K562 (cell line): ENCODE results near the gene CCR2. TPM values are rescaled to one million over a fixed set of nuclear protein-coding genes. Genes with fewer than 3 reads are reported as not detected.

Experiments
- ATAC-seq: fragments of 200-7000 bp; cut with Tn5 transposase; 3 replicates; pipeline ENCODE4 v1.9.1; 2020; ENCODE audit warnings: moderate library complexity
- BruUV-seq: library from RNA; stranded (reverse); fragments of 400-500 nt; replicated peaks from 2 replicates; lab custom pipeline; 2021; lab: Mats Ljungman, UMichigan
- CTCF ChIA-PET: fragments of 300-600 bp; formaldehyde crosslinking; extraction: SDS; loops from one replicate; lab custom pipeline; 2021; ENCODE audit warnings: low intra/inter-chr PET ratio; lab: Yijun Ruan, JAX
- POLR2A ChIA-PET: fragments of 300-600, 350-650 bp; sonication (Branson Sonifier 250); formaldehyde crosslinking; extraction: SDS; loops from one replicate; lab custom pipeline; 2021; ENCODE audit warnings: antibody characterized with exemption, inconsistent platforms; lab: Yijun Ruan, JAX
- DNase-seq, 4 experiments: peaks; one replicate each; pipeline versions ENCODE4 v3.0.0 to v3.0.0-alpha.2; 2011 to 2018; ENCODE audit warnings: low spot score in 3 of 4, mixed read lengths in 3 of 4; ENCODE audit errors: extremely low read depth in 1 of 4
- FAIRE-seq: peaks from 2 replicates; lab custom pipeline; 2011; peaks lifted over from hg19 to GRCh38; lab: Jason Lieb, UNC
- H2AFZ ChIP-seq: 2 replicates; pipeline ENCODE4 v1.6.0; 2011; ENCODE audit warnings: low read depth, low read length, control low read depth, inconsistent platforms
- H3K27ac ChIP-seq: fragments of 200-600 bp; 3 replicates; pipeline ENCODE4 v1.8.0; 2011; ENCODE audit warnings: low read depth, mild to moderate bottlenecking, control low read depth, inconsistent platforms, low read length, moderate library complexity, mixed read lengths; ENCODE audit errors: extremely low read depth
- H3K27me3 ChIP-seq, 2 experiments: fragments of 300-600 bp in 1 of 2; 2 replicates in 1 of 2; 3 replicates in 1 of 2; pipeline versions ENCODE4 v1.6.0 to v1.8.0; 2011; ENCODE audit warnings: inconsistent platforms in 2 of 2, low read length in 2 of 2, mild to moderate bottlenecking in 1 of 2, mixed read lengths in 1 of 2, moderate library complexity in 1 of 2; ENCODE audit not compliant: control insufficient read depth in 2 of 2, insufficient read depth in 2 of 2
- H3K36me3 ChIP-seq: fragments of 300-600 bp; 3 replicates; pipeline ENCODE4 v1.8.0; 2011; ENCODE audit warnings: mild to moderate bottlenecking, low read length, inconsistent platforms; ENCODE audit not compliant: control insufficient read depth, insufficient read depth
- H3K4me1 ChIP-seq, 2 experiments: fragments of 200-600 bp in 1 of 2; replicated peaks in 1 of 2; 2 replicates in 1 of 2; 3 replicates in 1 of 2; pipeline versions ENCODE4 v1.5.1 to v1.8.0; 2011; ENCODE audit warnings: inconsistent platforms in 2 of 2, low read length in 2 of 2, mild to moderate bottlenecking in 1 of 2, mixed read lengths in 1 of 2, moderate library complexity in 1 of 2; ENCODE audit not compliant: control insufficient read depth in 2 of 2, insufficient read depth in 2 of 2
- H3K4me2 ChIP-seq: 2 replicates; pipeline ENCODE4 v1.6.1; 2011; ENCODE audit warnings: low read length, control low read depth, inconsistent platforms, mixed read lengths; ENCODE audit not compliant: insufficient read depth
- H3K4me3 ChIP-seq: fragments of 200-600 bp; sonication (generic), shearing (Covaris generic); 2 replicates; pipeline ENCODE4 v1.5.1; 2016; ENCODE audit warnings: control low read depth, inconsistent platforms
- H3K79me2 ChIP-seq: fragments of 200-600 bp; 3 replicates; pipeline ENCODE4 v1.8.0; 2011; ENCODE audit warnings: low read length, inconsistent platforms; ENCODE audit not compliant: control insufficient read depth, insufficient read depth
- H3K9ac ChIP-seq, 2 experiments: 2 replicates each; pipeline versions ENCODE4 v1.6.0 to v1.6.1; 2011; ENCODE audit warnings: low read depth in 2 of 2, low read length in 2 of 2, control low read depth in 1 of 2, inconsistent platforms in 1 of 2, mild to moderate bottlenecking in 1 of 2, mixed read lengths in 1 of 2; ENCODE audit not compliant: insufficient read depth in 1 of 2
- H3K9me1 ChIP-seq: one replicate; pipeline ENCODE4 v1.6.0; 2011; ENCODE audit warnings: inconsistent platforms, mild to moderate bottlenecking, low read length, moderate library complexity; ENCODE audit not compliant: control insufficient read depth, insufficient read depth
- H3K9me3 ChIP-seq: replicated peaks from 2 replicates; pipeline ENCODE4 v1.5.1; 2011; ENCODE audit warnings: low read depth, low read length, inconsistent platforms; ENCODE audit not compliant: control insufficient read depth, insufficient read depth
- H4K20me1 ChIP-seq: replicated peaks from 2 replicates; pipeline ENCODE4 v1.6.1; 2011; ENCODE audit warnings: low read length, inconsistent platforms, mixed read lengths; ENCODE audit not compliant: control insufficient read depth, insufficient read depth
- ETS1 ChIP-seq: conservative IDR thresholded peaks from 2 replicates; pipeline ENCODE4 v1.6.1; 2011; ENCODE audit warnings: low read depth, mild to moderate bottlenecking, low read length; ENCODE audit not compliant: control insufficient read depth
- FOXA1 ChIP-seq: fragments of 450-650 bp; IDR thresholded peaks from 2 replicates; pipeline ENCODE4 v1.6.1; 2016; ENCODE audit warnings: mild to moderate bottlenecking, borderline replicate concordance
- FOXO4 ChIP-seq: fragments of 450-650 bp; formaldehyde crosslinking; IDR thresholded peaks from 2 replicates; pipeline ENCODE4 v1.4.0; 2020; ENCODE audit warnings: mild to moderate bottlenecking, moderate library complexity
- IFI16 ChIP-seq: fragments of 250-450 bp; sonication (Bioruptor Pico); IDR thresholded peaks from 2 replicates; pipeline ENCODE4 v2.1.2; 2022; ENCODE audit warnings: mild to moderate bottlenecking, inconsistent platforms
- NONO ChIP-seq, 2 experiments: fragments of 200-400 bp in 1 of 2; fragments of 450-650 bp in 1 of 2; formaldehyde crosslinking in 1 of 2; IDR thresholded peaks; 2 replicates each; pipeline ENCODE4 v1.6.1; 2017; ENCODE audit warnings: low read depth in 2 of 2, mild to moderate bottlenecking in 2 of 2, moderate library complexity in 2 of 2, low read length in 1 of 2
- PHF21A ChIP-seq: fragments of 450-650 bp; IDR thresholded peaks from 2 replicates; pipeline ENCODE4 v1.6.1; 2017; ENCODE audit warnings: low read depth, borderline replicate concordance
- RCOR1 ChIP-seq, 2 experiments: IDR thresholded peaks; 2 replicates each; pipeline ENCODE4 v1.6.1; 2012; ENCODE audit warnings: low read depth in 2 of 2, low read length in 2 of 2, borderline replicate concordance in 1 of 2, improper control_type of control experiment in 1 of 2
- RNF2 ChIP-seq: sonication (generic); IDR thresholded peaks from 2 replicates; pipeline ENCODE4 v1.6.1; 2016
- SIN3A ChIP-seq, 2 experiments: fragments of 150-350 bp in 1 of 2; IDR thresholded peaks; 2 replicates each; pipeline ENCODE4 v1.6.1; 2011 to 2016; ENCODE audit warnings: borderline replicate concordance in 2 of 2, low read depth in 2 of 2, low read length in 2 of 2, mild to moderate bottlenecking in 2 of 2, moderate library complexity in 2 of 2; ENCODE audit not compliant: control insufficient read depth in 1 of 2
- TEAD4 ChIP-seq, 2 experiments: sonication (generic) in 1 of 2; formaldehyde crosslinking in 1 of 2; IDR thresholded peaks; 2 replicates each; pipeline versions ENCODE4 v1.6.1 to v1.8.0; 2012 to 2022; ENCODE audit warnings: borderline replicate concordance in 1 of 2, inconsistent platforms in 1 of 2, low read length in 1 of 2, mild to moderate bottlenecking in 1 of 2, missing genetic modification reagents in 1 of 2
- USF1 ChIP-seq: sonication (generic); formaldehyde crosslinking; IDR thresholded peaks from 2 replicates; pipeline ENCODE4 v1.9.0; 2022; ENCODE audit warnings: mild to moderate bottlenecking, missing genetic modification reagents
- ZBTB12 ChIP-seq: fragments of 250-450 bp; sonication (Bioruptor Pico); IDR thresholded peaks from 2 replicates; pipeline ENCODE4 v1.4.0; 2020
- ZKSCAN8 ChIP-seq: fragments of 200-800 bp; sonication (Bioruptor generic); IDR thresholded peaks from 2 replicates; pipeline ENCODE4 v1.6.1; 2016; ENCODE audit warnings: missing genetic modification characterization, missing compliant biosample characterization
- ZNF217 ChIP-seq: sonication (generic); formaldehyde crosslinking; IDR thresholded peaks from 2 replicates; pipeline ENCODE4 v1.8.0; 2022; ENCODE audit warnings: mild to moderate bottlenecking, missing genetic modification reagents
- ZNF347 ChIP-seq: fragments of 450-650 bp; formaldehyde crosslinking; IDR thresholded peaks from 2 replicates; pipeline ENCODE4 v1.4.0; 2020; ENCODE audit warnings: low read depth, mild to moderate bottlenecking, moderate library complexity
- ZNF77 ChIP-seq: fragments of 250-450 bp; sonication (Bioruptor Pico); IDR thresholded peaks from 2 replicates; pipeline ENCODE4 v1.5.0; 2020
- WGBS: fragments of 100-300 bp; shearing (Covaris generic); methylation state at CpG from one replicate; pipeline ENCODE4 v1.1.6; 2016; ENCODE audit warnings: low coverage, mixed read lengths; ENCODE audit not compliant: insufficient coverage; ENCODE audit errors: missing lambda C conversion rate; 5-methylcytosine and 5-hydroxymethylcytosine counted together
- in situ Hi-C: fragments of 300-500 bp; cut with MboI; formaldehyde crosslinking; loops from 4 replicates; pipeline ENCODE4 v1.15.0; 2018; ENCODE audit warnings: inconsistent platforms, mixed read lengths
- intact Hi-C: fragments of 100-400 bp; cut with micrococcal nuclease; formaldehyde crosslinking; loops from 2 replicates; pipeline ENCODE4 v1.14.2; 2022
- polyA plus RNA-seq, 8 experiments: library from polyadenylated mRNA; depleted of rRNA in 4 of 8; stranded (reverse) in 5 of 8; unstranded in 3 of 8; fragments of >200 nt; fragmentation: Nextera tagmentation in 2 of 8; fragmentation: Illumina TruSeq in 1 of 8; extraction: Ambion mirVana in 2 of 8; extraction: Trizol in 1 of 8; gene quantifications; 2 replicates each; pipeline versions ENCODE4 v1.2.1 to v1.2.3, GENCODE V29; 2011 to 2014; ENCODE audit warnings: inconsistent platforms in 1 of 8, missing spikeins in 1 of 8
- total RNA-seq, 7 experiments: library from RNA; depleted of rRNA in 6 of 7; stranded (reverse); fragments of >200 nt in 6 of 7; fragmentation: Illumina TruSeq in 2 of 7; extraction: Trizol in 2 of 7; gene quantifications; 2 replicates each; pipeline versions ENCODE4 v1.2.1 to v1.2.3, GENCODE V29; 2011 to 2021; ENCODE audit warnings: low replicate concordance in 1 of 7

CCR2 gene
- total and polyA plus RNA-seq, 9 of the 15 experiments (the other 6 are each of a cell fraction or from before 2014, with no cell fraction given), result not detected

- TF ChIP-seq ETS1 (no peak), ZNF77 (CRISPR knock-in tag) (no peak), PHF21A (no peak), FOXA1 (no peak), RCOR1 (IDR thresholded peaks at IDR 0.05; ENCODE audit: borderline replicate concordance in 1 of 2, low read depth in 2 of 2, low read length in 2 of 2) (no peak), ZKSCAN8 (CRISPR knock-in tag) (no peak), ZNF347 (CRISPR knock-in tag) (no peak)
Measured at GRCh38 chr3:46356276-46356675, 2.4 kb downstream of the CCR2 start (continued).

GRCh38 chr3:46356909-46357308 is 3.0 kb downstream of the CCR2 start:
- no peaks in the 10 kb centered on the region for H3K9me3 ChIP-seq
- H4K20me1 ChIP-seq, result no peaks in the 10 kb centered on the region
- H3K4me1 ChIP-seq, result no peaks in the 10 kb centered on the region
- intact Hi-C loops (no loop called here), in situ Hi-C loops (no loop called here)
- FAIRE-seq, result no peak
- BruUV-seq, result no TSS peak
- H3K27me3 ChIP-seq, result peaks cover 22 to 52% of the 10 kb centered on the region in 2 experiments; a peak in 4 of 5 replicates
- no peaks in the 10 kb centered on the region for H3K9me1 ChIP-seq
- no peak overlapping the region for H3K9ac ChIP-seq
- ChIA-PET CTCF (no interaction called here), POLR2A (no interaction called here)
- WGBS, result 0% methylated on average over 4 of the region's 4 CpGs
- no peak overlapping the region for H3K4me2 ChIP-seq
- H3K27ac ChIP-seq, result no peak overlapping the region
- H2AFZ ChIP-seq, result no peak overlapping the region
- no peak for DNase-seq
- no peaks in the 10 kb centered on the region for H3K79me2 ChIP-seq
- ATAC-seq, result no peak
- H3K4me3 ChIP-seq, result no peak overlapping the region
- no peaks in the 10 kb centered on the region for H3K36me3 ChIP-seq
- no peak for TF ChIP-seq FOXO4 (CRISPR knock-in tag)
- TF ChIP-seq TEAD4 (IDR thresholded peaks at IDR 0.05; ENCODE audit: low read length), result no peak
- TF ChIP-seq TEAD4 (CRISPR knock-in tag; IDR thresholded peaks at IDR 0.05; ENCODE audit: borderline replicate concordance), result no peak
- TF ChIP-seq USF1 (CRISPR knock-in tag), result no peak
- no peak for TF ChIP-seq SIN3A (IDR thresholded peaks at IDR 0.05; ENCODE audit: borderline replicate concordance in 2 of 2, control insufficient read depth in 1 of 2, low read depth in 2 of 2, low read length in 2 of 2)
- TF ChIP-seq ZNF217 (CRISPR knock-in tag), result no peak
- no peak for TF ChIP-seq NONO (IDR thresholded peaks at IDR 0.05; ENCODE audit: low read depth in 2 of 2, low read length in 1 of 2)
- no peak for TF ChIP-seq RNF2
- no peak for TF ChIP-seq ZBTB12 (CRISPR knock-in tag)
- no peak for TF ChIP-seq IFI16 (CRISPR knock-in tag)
